GM21515 (cell line): Measurements from ENCODE around the gene FDX2.
"Not testable (repeated sequence)": the region's sequence is repeated elsewhere in the genome, so short reads cannot be mapped to it uniquely, and the experiment has no call there.

Source experiments
- ATAC-seq: cut with Tn5 transposase; IDR thresholded peaks from one replicate; pipeline ENCODE4 v1.9.1; 2021; ENCODE audit not compliant: unreplicated experiment

The FDX2 gene

DNA sequence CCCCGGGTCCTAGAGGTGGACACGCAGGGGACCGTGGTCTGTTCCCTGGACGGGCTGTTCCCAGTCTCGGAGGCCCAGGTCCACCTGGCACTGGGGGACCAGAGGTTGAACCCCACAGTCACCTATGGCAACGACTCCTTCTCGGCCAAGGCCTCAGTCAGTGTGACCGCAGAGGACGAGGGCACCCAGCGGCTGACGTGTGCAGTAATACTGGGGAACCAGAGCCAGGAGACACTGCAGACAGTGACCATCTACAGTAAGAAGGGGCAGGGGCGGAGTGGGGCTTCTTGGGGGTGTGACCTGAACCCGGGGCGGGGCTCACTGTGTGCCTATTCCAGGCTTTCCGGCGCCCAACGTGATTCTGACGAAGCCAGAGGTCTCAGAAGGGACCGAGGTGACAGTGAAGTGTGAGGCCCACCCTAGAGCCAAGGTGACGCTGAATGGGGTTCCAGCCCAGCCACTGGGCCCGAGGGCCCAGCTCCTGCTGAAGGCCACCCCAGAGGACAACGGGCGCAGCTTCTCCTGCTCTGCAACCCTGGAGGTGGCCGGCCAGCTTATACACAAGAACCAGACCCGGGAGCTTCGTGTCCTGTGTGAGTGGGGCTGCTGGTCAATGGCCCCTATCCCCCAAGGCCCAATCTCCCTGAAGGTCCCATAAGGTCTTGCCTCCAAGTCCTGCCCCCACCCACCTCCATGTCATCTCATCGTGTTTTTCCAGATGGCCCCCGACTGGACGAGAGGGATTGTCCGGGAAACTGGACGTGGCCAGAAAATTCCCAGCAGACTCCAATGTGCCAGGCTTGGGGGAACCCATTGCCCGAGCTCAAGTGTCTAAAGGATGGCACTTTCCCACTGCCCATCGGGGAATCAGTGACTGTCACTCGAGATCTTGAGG, 31.5 kb downstream of the FDX2 start:
- ATAC-seq: no peak

DNA sequence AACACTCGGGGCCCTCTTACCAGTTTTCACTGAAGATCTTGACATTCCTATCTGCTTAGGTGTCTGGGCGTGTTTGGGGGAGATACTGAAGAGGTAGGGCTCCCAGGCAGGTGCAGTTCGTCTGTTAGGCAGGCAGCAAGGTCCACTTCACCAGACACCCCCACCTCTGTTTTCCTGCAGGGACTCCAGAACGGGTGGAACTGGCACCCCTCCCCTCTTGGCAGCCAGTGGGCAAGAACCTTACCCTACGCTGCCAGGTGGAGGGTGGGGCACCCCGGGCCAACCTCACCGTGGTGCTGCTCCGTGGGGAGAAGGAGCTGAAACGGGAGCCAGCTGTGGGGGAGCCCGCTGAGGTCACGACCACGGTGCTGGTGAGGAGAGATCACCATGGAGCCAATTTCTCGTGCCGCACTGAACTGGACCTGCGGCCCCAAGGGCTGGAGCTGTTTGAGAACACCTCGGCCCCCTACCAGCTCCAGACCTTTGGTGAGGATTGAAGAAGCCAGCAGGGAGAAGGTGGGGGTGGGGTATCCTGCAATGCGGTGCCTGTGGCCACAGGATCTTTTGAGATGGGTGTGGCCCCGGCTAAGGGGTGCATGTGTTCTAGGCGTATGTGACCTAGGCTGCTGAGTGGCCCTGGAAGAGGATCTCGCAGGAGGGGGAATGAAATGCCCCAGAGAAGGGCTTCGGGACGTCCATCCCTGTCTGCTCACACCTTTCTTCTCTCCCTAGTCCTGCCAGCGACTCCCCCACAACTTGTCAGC, 32.3 kb downstream of the FDX2 start:
- ATAC-seq: no peak

DNA sequence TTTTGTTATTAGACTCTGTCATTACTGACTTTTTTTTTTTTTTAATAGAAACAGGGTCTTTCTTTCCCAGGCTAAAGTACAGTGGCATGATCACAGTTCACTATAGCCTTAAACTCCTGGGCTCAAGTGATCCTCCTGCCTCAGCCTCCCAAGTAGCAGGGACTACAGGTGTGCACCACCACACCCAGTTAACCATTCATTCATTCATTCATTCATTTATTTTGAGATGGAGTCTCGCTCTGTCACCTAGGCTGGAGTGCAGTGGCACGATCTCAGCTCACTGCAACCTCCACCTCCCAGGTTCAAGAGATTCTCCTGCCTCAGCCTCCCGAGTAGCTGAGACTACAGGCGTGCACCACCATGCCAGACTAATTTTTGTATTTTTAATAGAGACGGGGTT, 33.8 kb downstream of the FDX2 start:
- not testable (repeated sequence) for ATAC-seq

DNA sequence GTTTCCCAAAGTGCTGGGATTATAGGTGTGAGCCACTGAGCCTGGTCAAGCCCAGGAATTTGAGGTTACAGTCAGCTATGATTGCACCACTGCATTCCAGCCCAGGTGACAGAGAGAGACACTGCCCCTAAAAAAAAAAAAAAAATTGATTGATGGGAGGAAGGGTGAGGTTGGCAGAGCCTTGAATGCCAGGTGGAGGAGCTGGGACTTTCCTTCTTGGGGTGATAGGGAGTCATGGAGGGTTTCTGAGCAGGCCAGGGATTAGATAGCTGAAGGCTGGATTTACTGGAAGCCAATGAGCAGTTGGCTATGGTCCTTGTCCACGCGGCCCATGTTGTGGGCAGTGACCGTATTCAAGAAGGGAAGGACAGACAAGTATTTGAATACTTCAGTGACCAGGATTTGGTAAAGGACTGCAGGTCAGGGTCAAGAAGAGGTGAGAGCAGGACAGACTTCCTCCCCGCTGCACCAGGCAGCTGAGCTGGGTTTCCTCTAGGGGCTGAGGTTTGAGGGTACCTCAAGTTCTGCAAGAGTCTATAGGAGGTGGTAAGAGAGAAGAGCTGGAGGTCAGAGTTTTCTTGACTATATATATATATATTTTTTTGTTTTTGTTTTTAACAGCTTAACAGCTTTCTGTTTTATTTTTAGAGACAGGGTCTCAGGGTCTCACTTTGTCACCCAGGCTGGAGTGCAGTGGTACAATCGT, 35.9 kb downstream of the FDX2 start:
- no peak for ATAC-seq

DNA sequence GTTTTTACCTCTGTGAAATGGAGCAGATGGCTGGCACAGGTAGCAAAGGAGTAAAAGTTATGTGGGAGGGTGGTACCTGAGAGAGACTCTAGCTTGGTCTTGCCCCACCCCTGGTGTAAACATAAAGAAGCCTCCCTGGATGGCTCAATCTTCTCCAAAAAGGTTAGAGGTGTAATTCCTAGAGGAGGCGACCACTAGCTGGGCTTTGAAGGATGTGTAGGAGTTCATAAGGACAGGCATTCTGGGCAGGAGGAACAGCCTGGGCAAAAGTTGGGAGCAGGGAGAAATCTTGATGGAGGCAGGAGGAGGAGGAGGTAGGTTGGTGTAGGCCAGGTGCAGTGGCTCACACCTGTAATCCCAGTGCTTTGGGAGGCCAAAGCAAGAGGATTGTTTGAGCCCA, 36.9 kb downstream of the FDX2 start:
- ATAC-seq: no peak

DNA sequence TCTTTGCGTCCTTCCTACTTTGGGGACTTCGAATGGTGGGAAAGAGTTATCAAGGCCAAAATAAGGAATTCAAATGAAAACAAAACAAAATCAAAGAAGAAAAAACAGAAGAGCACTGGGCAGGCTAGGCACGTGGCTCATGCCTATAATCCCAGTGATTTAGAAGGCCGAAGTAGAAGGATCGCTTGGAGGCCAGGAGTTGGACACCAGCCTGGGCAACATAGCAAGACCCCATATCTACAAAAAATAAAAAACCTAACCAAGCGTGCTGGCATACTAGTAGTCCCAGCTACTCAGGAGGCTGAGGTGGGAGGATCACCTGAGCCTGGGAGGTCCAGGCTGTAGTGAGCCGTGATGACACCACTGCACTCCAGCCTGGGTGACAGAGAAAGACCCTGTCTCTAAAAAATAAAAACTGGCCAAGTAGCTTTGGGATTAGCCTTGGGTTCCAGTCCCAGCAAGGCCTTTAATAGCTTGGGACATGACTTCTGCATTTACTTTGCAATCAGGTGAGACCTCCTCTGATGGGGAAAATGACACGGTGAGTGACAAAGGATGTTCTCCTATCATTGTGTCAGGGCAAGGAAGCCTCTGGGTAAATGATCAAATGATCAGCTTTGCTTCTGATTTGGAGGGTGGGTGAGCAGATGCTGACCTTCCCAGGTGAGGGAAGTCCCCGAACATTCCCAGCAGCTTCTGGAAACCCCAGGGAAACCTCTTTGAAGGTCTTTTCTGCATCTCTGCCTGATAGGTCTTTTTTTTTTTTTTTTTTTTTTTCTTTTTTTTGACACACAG, 37.8 kb downstream of the FDX2 start:
- no peak for ATAC-seq

DNA sequence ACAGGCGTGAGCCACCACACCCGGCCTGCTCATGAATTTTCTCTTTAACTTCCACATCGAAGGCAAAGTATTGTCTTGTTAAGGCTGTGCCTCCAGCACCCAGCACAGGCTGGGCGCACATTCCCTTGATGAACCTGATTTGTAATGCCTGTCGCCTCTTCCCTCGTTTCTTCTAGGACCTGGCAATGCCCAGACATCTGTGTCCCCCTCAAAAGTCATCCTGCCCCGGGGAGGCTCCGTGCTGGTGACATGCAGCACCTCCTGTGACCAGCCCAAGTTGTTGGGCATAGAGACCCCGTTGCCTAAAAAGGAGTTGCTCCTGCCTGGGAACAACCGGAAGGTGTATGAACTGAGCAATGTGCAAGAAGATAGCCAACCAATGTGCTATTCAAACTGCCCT, 41.2 kb downstream of the FDX2 start:
- ATAC-seq: no peak

DNA sequence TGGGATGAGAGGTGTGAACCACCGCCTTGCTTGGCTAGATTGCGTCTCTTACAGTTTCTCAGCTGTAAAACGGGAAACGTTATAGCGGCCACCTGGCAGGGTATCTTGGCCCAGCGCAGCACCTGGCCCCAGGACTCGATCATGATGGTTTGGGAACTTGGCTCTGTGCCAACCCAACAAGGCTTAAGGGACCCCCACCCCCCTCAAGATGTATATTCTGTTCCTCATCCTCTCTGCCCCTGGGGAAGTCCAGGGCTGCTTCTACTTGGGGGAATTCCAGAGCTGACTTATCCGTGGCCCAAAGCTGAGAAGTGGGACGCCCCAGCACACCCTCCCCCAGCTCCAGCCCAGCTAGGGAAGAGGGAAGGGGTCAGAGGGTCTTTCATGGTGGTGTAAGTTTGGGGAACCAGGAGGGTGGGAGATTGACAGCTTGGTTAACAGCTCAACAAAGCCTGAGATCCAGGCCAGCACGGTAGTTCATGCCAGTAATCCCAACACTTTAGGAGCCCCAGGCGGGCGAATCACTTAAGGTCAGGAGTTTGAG, 44.2 kb downstream of the FDX2 start:
- peak; percentile 15 for ATAC-seq

DNA sequence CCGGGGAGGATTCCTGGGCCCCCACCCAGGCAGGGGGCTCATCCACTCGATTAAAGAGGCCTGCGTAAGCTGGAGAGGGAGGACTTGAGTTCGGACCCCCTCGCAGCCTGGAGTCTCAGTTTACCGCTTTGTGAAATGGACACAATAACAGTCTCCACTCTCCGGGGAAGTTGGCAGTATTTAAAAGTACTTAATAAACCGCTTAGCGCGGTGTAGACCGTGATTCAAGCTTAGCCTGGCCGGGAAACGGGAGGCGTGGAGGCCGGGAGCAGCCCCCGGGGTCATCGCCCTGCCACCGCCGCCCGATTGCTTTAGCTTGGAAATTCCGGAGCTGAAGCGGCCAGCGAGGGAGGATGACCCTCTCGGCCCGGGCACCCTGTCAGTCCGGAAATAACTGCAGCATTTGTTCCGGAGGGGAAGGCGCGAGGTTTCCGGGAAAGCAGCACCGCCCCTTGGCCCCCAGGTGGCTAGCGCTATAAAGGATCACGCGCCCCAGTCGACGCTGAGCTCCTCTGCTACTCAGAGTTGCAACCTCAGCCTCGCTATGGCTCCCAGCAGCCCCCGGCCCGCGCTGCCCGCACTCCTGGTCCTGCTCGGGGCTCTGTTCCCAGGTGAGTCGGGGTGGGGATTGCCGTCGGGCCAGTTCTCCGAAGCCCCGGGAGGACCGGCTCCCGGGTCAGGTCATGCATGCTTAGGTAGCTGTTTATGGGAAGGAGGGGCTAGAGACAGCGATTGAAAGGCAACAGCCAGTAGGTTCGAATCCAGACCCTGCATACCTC, 45.0 kb downstream of the FDX2 start, which contains the start of gene ICAM1:
ICAM1 (plus strand) TSS at position 505 of the 779 bp plus-strand sequence; CDS start at position 545, 40 bp downstream.
- ATAC-seq: peak; percentile 28

DNA sequence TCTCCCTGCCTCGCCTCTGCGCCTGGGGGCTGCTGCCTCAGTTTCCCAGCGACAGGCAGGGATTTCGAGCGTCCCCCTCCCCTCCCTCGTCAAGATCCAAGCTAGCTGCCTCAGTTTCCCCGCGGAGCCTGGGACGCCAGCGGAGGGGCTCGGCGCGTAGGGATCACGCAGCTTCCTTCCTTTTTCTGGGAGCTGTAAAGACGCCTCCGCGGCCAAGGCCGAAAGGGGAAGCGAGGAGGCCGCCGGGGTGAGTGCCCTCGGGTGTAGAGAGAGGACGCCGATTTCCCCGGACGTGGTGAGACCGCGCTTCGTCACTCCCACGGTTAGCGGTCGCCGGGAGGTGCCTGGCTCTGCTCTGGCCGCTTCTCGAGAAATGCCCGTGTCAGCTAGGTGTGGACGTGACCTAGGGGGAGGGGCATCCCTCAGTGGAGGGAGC, 45.6 kb downstream of the FDX2 start:
- peak; percentile 50 for ATAC-seq

DNA sequence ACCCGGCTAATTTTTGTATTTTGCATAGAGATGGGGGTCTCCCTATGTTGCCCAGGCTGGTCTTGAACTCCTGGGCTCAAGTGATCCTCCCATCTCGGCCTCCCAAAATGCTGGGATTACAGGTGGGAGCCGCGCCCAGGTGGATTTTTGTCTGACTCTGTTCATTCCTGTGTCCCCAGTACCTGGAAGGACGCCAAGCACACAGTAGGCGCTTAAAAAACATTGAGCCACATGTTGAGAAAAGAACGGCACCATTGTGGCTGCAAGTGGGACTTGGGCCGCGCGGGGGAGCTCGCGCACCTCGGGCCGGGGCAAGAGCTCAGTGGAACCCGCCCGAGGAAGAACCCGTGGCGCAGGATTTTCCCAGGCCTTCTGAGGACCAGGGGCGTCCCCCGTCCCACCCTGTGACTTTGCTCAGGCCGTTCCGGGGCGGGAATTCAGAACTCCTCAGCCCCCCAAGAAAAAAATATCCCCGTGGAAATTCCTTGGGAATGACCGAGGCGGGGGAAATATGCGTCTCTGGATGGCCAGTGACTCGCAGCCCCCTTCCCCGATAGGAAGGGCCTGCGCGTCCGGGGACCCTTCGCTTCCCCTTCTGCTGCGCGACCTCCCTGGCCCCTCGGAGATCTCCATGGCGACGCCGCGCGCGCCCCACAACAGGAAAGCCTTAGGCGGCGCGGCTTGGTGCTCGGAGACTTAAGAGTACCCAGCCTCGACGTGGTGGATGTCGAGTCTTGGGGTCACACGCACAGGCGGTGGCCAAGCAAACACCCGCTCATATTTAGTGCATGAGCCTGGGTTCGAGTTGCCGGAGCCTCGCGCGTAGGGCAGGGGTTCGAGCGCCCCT, 46.3 kb downstream of the FDX2 start:
- ATAC-seq: peak; percentile 29

DNA sequence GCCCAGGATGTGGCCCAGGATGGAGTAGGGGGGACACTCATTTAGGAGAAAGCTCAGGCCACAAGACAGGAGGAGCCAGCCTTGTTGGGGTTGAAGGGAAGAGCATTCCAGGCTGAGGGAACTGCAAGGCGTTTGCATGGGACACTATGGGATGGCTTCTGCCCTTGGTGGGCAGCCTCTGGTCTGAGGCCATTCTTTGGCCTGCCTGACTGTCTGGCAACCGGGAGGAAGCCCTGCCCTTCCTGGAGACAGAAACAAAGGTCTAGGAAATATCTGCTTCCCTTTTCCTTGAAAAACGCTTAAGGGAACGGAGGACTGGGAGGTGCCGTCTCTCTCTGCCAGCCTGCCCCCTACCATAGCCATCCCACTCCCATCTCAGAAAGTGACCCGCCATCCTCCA, 47.7 kb downstream of the FDX2 start:
- no peak for ATAC-seq

DNA sequence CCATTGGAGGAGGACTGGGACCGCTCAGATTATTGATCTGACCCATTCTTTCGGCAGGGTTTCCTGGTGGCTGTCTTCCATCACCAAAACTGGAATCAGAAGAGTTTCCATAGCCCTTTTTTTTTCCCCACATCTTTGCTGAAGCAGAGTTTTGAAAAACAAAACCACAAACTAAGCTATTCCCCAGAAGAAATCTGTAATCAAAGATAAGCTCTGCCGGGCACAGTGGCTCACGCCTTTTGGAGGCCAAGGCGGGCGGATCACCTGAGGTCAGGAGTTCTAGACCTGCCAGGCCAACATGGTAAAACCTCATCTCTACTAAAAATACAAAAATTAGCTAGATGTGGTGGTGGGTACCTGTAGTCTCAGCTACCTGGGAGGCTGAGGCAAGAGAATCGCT, 49.1 kb downstream of the FDX2 start:
- ATAC-seq: no peak

DNA sequence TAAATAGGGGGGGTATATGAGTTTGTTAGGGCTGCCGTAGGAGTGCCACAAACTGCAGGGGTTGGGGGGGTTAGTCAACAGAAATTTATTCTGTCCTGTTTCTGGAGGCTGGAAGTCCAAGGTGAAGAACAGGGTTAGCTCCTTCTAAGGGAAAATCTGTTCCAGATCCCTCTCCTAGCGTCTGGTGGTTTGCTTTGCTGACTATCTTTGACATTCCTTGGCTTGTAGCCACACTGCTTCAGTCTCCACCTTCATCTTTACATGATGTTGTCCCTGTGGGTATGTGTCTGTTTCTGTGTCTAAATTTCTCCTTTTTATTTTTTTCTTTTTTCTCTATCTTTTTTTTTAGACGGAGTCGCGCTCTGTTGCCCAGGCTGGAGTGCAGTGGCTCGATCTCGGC, 53.0 kb downstream of the FDX2 start:
- ATAC-seq: no peak

DNA sequence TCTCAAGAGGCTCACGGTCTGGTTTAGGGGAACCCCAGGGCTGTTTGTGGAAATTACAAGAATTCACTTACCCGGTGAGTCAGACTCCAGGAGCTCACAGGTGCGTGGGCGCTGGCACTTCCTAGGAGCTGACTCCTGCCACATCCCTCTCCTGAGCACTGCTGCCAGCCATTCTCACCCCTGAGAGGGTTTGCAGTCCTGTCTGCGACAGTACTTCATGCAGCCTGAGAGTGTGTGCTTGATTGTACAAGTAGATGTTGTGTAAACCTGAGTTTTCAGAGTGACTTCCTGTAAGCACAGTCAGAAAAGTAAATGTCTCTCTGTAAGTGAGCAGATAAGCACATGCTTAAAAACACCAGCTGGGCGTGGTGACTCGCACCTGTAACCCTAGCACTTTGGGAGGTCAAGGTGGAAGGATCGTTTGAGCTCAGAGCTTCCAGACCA, 55.7 kb downstream of the FDX2 start:
- ATAC-seq: no peak
